ENCODE results near the gene SORCS2.

The SORCS2 gene

GRCh38 chr4:7658341-7659204, 466.2 kb downstream of the SORCS2 start:
- no peak for DNase-seq

- no peak for DNase-seq
These were observed 467.3 kb downstream of the SORCS2 start for GRCh38 chr4:7659429-7660175.

GRCh38 chr4:7660176-7661039, 468.1 kb downstream of the SORCS2 start:
- DNase-seq = no peak

- no peak for DNase-seq
These were observed 468.9 kb downstream of the SORCS2 start for GRCh38 chr4:7661066-7661748.

- no peak for DNase-seq
These were observed 469.6 kb downstream of the SORCS2 start for GRCh38 chr4:7661846-7662506.

GRCh38 chr4:7662507-7662846, 470.1 kb downstream of the SORCS2 start:
- no peak for DNase-seq

- DNase-seq = no peak
These were observed 470.8 kb downstream of the SORCS2 start for GRCh38 chr4:7663075-7663541.

GRCh38 chr4:7664106-7664505, 471.8 kb downstream of the SORCS2 start:
- no peak for DNase-seq

- no peak for DNase-seq
These were observed 473.0 kb downstream of the SORCS2 start for GRCh38 chr4:7665321-7665720.

- no peak for DNase-seq
These were observed 473.7 kb downstream of the SORCS2 start for GRCh38 chr4:7666011-7666410.

- DNase-seq = no peak
These were observed 474.4 kb downstream of the SORCS2 start for GRCh38 chr4:7666744-7667143.

GRCh38 chr4:7668271-7668670, 475.9 kb downstream of the SORCS2 start:
- no peak for DNase-seq

- DNase-seq = no peak
These were observed 476.5 kb downstream of the SORCS2 start for GRCh38 chr4:7668826-7669225.

- no peak for DNase-seq
These were observed 480.3 kb downstream of the SORCS2 start for GRCh38 chr4:7672601-7673000.

- DNase-seq = no peak
These were observed 480.8 kb downstream of the SORCS2 start for GRCh38 chr4:7673121-7673520.

GRCh38 chr4:7674706-7675105, 482.4 kb downstream of the SORCS2 start:
- no peak for DNase-seq

GRCh38 chr4:7675136-7675535, 482.8 kb downstream of the SORCS2 start:
- no peak for DNase-seq

GRCh38 chr4:7675612-7676320, 483.4 kb downstream of the SORCS2 start:
- DNase-seq = no peak

GRCh38 chr4:7676398-7676922, 484.1 kb downstream of the SORCS2 start:
- DNase-seq = no peak

- no peak for DNase-seq
These were observed 484.7 kb downstream of the SORCS2 start for GRCh38 chr4:7677086-7677485.

Measured in hypothalamus (tissue), 51 donors.